Ascending aorta (tissue), 2 donors: ENCODE results near the gene TP53I3. TPM values are rescaled to one million over a fixed set of nuclear protein-coding genes. Genes with fewer than 3 reads are reported as not detected.

Source experiments
- DNase-seq, 2 donors: peaks; one replicate each; pipeline ENCODE4 v3.0.0-alpha.2; 2019; ENCODE audit warnings: low spot score in 2 of 2
- H3K27ac ChIP-seq, 2 donors: fragments of 200-600 bp; sonication (generic); one replicate each; pipeline ENCODE4 v1.5.1; 2016 to 2017; ENCODE audit warnings: mild to moderate bottlenecking in 1 of 2
- H3K27me3 ChIP-seq: fragments of 200-600 bp; sonication (generic); one replicate; pipeline ENCODE4 v1.5.1; 2017
- H3K36me3 ChIP-seq, 2 donors: fragments of 200-600 bp; sonication (generic); one replicate each; pipeline ENCODE4 v1.5.1; 2016
- H3K4me1 ChIP-seq, 2 donors: fragments of 200-600 bp; sonication (generic); one replicate each; pipeline ENCODE4 v1.5.1; 2016 to 2017; ENCODE audit warnings: mild to moderate bottlenecking in 1 of 2
- H3K4me3 ChIP-seq, 2 donors: fragments of 200-600 bp; sonication (generic); one replicate each; pipeline ENCODE4 v1.5.1; 2016 to 2017; ENCODE audit warnings: mild to moderate bottlenecking in 1 of 2
- H3K9me3 ChIP-seq, 2 donors: fragments of 200-600 bp; sonication (generic); one replicate each; pipeline ENCODE4 v1.5.1; 2016
- intact Hi-C: fragments of 100-400 bp; cut with DNase I; formaldehyde crosslinking; loops from one replicate; pipeline ENCODE4 v1.15.1; 2023
- total RNA-seq: library from RNA; depleted of rRNA; stranded (reverse); fragments of >200 nt; gene quantifications from one replicate; pipeline ENCODE4 v1.1.0, GENCODE V29; 2016
- TF ChIP-seq, protein P1 (sequence below), 3 experiments: fragments of 200-600 bp in 2 of 3; fragments of 450-650 bp in 1 of 3; sonication (generic) in 2 of 3; IDR thresholded peaks; one replicate each; pipeline ENCODE4 v1.5.1; 2016 to 2019; ENCODE audit warnings: antibody characterized with exemption in 3 of 3, mild to moderate bottlenecking in 1 of 3, moderate library complexity in 1 of 3

TP53I3 gene
- total RNA-seq, 1 donor from 2014 or later = 1.6 TPM

DNA sequence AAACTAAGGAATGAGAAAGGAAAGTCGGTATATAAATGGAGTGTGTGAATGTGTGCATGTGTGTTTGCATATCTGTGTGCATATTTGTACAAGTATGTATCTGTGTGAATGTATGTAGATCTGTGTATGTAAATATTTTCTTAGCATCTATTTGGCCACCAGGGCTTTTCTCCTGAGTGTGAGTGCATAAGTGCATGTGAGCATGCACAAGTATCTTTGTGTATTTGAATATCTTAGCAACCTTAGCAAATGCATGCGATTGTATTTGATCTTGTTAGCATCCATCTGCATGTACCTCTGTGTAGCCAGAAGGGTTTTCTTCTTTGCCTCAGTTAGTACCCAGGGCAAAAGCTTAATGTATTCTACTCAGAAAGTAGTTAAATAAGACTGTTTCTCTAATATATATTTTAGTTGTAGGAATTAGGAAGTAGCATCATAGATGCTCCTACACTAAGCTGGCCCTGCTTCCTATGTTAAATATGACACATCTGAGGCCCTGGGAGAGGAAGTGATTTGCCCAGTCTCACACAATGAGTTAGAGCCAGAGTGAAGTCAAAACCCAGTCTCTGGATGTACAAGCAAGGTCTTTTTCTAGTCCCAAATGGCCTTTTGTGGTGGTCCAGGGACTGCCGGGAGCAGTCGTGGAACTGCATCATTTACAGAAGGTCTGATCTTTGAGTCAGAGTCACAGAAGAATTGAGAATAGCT, 25.9 kb downstream of the TP53I3 start:
- TF ChIP-seq, protein P1, sequence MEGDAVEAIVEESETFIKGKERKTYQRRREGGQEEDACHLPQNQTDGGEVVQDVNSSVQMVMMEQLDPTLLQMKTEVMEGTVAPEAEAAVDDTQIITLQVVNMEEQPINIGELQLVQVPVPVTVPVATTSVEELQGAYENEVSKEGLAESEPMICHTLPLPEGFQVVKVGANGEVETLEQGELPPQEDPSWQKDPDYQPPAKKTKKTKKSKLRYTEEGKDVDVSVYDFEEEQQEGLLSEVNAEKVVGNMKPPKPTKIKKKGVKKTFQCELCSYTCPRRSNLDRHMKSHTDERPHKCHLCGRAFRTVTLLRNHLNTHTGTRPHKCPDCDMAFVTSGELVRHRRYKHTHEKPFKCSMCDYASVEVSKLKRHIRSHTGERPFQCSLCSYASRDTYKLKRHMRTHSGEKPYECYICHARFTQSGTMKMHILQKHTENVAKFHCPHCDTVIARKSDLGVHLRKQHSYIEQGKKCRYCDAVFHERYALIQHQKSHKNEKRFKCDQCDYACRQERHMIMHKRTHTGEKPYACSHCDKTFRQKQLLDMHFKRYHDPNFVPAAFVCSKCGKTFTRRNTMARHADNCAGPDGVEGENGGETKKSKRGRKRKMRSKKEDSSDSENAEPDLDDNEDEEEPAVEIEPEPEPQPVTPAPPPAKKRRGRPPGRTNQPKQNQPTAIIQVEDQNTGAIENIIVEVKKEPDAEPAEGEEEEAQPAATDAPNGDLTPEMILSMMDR (IDR thresholded peaks at IDR 0.05) = no peak
- intact Hi-C loops = no loop called here
- DNase-seq = no peak
- no peaks in the 10 kb centered on the region for H3K27me3 ChIP-seq
- H3K4me1 ChIP-seq = no peaks in the 10 kb centered on the region
- no peaks in the 10 kb centered on the region for H3K9me3 ChIP-seq
- peaks cover 1 to 9% of the 10 kb centered on the region in 2 donors for H3K36me3 ChIP-seq
- no peak overlapping the region for H3K4me3 ChIP-seq
- no peak overlapping the region for H3K27ac ChIP-seq

DNA sequence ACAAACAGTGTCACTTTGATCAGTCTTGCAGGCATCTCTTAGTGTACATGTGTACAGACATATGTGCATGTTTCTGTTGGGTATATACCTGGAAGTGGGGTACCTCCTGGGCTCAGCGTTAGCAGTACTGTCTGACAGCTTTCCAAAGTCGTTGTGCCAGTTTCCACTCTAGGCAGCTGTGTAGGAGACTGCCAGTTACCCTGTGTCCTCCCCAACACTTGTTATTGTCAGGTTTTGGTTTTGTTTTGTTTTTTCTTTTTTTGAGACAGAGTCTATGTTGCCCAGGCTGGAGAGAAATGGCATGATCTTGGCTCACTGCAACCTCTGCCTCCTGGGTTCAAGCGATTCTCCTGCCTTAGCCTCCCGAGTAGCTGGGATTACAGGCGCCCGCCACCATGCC, 28.9 kb downstream of the TP53I3 start:
- intact Hi-C loops = no loop called here
- no peak overlapping the region for H3K4me3 ChIP-seq
- H3K4me1 ChIP-seq = no peaks in the 10 kb centered on the region
- no peak for DNase-seq
- H3K36me3 ChIP-seq = no peaks in the 10 kb centered on the region
- H3K9me3 ChIP-seq = no peaks in the 10 kb centered on the region
- H3K27me3 ChIP-seq = no peaks in the 10 kb centered on the region
- no peak overlapping the region for H3K27ac ChIP-seq
- TF ChIP-seq, protein P1 (IDR thresholded peaks at IDR 0.05) = no peak

DNA sequence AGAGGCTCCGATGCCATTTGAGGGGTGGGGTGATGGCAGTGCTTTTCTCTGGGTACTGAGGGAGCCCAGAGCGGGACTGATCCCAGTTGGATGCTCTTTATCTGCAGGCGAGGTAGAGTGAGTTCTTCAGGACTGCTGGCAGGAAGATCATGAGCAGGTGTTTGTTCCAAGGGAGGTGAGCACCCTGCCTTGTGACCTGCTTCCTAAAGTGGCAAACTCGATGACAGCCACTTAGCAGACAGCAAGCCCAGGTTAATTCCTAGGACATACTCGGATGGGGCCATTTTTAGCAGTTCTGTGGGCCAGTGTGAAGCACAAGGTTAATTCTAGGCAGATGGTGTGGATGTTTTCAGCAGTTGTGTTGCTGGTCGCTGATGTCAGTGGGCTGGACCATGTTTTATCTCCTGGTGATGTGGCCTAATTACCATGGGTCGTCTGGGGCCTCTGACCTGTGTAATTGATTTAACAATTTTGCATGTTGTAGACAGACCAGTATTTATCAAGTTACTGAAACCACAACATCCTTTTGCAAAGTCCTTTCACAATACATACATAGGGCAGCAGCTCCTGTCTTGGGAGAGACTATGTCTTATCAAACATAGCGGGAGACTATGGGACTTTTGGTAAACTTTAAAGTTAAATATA, 30.1 kb downstream of the TP53I3 start:
- intact Hi-C loops = no loop called here
- TF ChIP-seq, protein P1 (IDR thresholded peaks at IDR 0.05) = no peak
- no peaks in the 10 kb centered on the region for H3K9me3 ChIP-seq
- no peaks in the 10 kb centered on the region for H3K27me3 ChIP-seq
- no peak for DNase-seq
- H3K4me1 ChIP-seq = no peaks in the 10 kb centered on the region
- no peak overlapping the region for H3K27ac ChIP-seq
- no peak overlapping the region for H3K4me3 ChIP-seq
- H3K36me3 ChIP-seq = no peaks in the 10 kb centered on the region

DNA sequence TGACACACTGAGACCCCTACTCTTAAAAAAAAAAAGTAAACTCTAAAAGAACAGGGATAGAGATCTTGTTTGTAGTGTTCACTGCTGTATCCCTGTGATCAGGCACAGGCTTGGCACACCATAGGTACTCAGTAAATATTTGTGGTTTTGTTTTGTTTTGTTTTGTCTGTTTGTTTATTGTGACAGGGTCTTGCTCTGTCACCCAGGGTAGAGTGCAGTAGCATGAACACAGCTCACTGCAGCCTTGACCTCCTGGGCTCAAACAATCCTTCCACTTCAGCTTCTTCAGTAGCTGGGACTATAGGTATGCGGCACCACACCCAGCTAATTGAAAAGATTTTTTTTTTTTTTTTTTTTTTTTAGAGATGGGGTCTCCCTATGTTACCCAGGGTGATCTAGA, 31.7 kb downstream of the TP53I3 start:
- H3K27me3 ChIP-seq = no peaks in the 10 kb centered on the region
- no peaks in the 10 kb centered on the region for H3K36me3 ChIP-seq
- peaks cover 0 to 3% of the 10 kb centered on the region in 2 donors for H3K4me1 ChIP-seq
- H3K4me3 ChIP-seq = no peak overlapping the region
- TF ChIP-seq, protein P1 (IDR thresholded peaks at IDR 0.05) = no peak
- H3K27ac ChIP-seq = no peak overlapping the region
- DNase-seq = no peak
- intact Hi-C loops = no loop called here
- H3K9me3 ChIP-seq = no peaks in the 10 kb centered on the region

DNA sequence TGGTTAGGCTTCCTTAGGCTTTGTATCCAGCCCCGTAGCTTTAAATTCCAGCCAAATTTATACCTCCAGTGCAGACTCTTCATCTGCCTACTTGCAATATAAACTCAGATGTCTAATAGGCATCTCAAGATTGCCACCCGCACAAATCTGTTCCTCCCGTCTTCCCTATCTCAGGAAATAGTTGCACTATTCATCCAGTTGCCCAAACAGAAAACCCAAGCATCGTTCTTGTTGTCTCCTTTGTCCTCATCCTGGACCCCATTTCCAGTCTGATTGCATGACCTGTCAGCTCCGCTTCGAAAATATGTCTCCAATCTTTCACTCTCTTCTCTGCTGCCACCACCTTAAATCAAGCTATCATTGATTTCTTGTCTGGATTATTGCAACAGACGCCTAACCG, 32.8 kb downstream of the TP53I3 start:
- H3K9me3 ChIP-seq = no peaks in the 10 kb centered on the region
- peaks cover 0 to 8% of the 10 kb centered on the region in 2 donors for H3K4me1 ChIP-seq
- no peaks in the 10 kb centered on the region for H3K27me3 ChIP-seq
- TF ChIP-seq, protein P1 (IDR thresholded peaks at IDR 0.05) = no peak
- no peak overlapping the region for H3K4me3 ChIP-seq
- H3K36me3 ChIP-seq = no peaks in the 10 kb centered on the region
- intact Hi-C loops = no loop called here
- no peak for DNase-seq
- H3K27ac ChIP-seq = no peak overlapping the region
